Mucosa of descending colon (tissue), 3 donors: ENCODE measurements around the gene KIF17. TPM values are rescaled to one million over a fixed set of nuclear protein-coding genes. Genes with fewer than 3 reads are reported as not detected.

Experiments used
- ATAC-seq: fragments of 200-7000 bp; cut with Tn5 transposase; one replicate; pipeline ENCODE4 v1.9.1; 2020; ENCODE audit warnings: mild to moderate bottlenecking, moderate library complexity
- DNase-seq, 3 donors: peaks; one replicate each; pipeline ENCODE4 v3.0.0-alpha.2; 2020
- H3K36me3 ChIP-seq: fragments of 200-600 bp; one replicate; pipeline ENCODE4 v1.8.0; 2021; ENCODE audit warnings: low read depth, mild to moderate bottlenecking
- H3K4me1 ChIP-seq: fragments of 200-600 bp; one replicate; pipeline ENCODE4 v1.8.0; 2021; ENCODE audit warnings: low read depth, mild to moderate bottlenecking
- H3K4me3 ChIP-seq: fragments of 200-600 bp; one replicate; pipeline ENCODE4 v1.8.0; 2021; ENCODE audit warnings: mild to moderate bottlenecking
- H3K9me3 ChIP-seq: fragments of 200-600 bp; one replicate; pipeline ENCODE4 v1.8.0; 2021; ENCODE audit warnings: mild to moderate bottlenecking
- intact Hi-C, 2 donors: fragments of 100-400 bp; cut with DNase I in 1 of 2; cut with micrococcal nuclease in 1 of 2; formaldehyde crosslinking; loops; one replicate each; pipeline versions ENCODE4 v1.11.0 to v1.11.1; 2022; cut with DNase I, micrococcal nuclease
- total RNA-seq, 3 donors: library from RNA; stranded (reverse); fragmentation: NEBNext Ultra II Directional in 2 of 3; extraction: Animal tissue kit (Norgen Biotek cat#: 25700) in 2 of 3; gene quantifications; one replicate each; pipeline versions ENCODE4 v1.2.1 to v1.2.4, GENCODE V29; 2021 to 2023
- TF ChIP-seq, protein P1 (sequence below): fragments of 200-600 bp; IDR thresholded peaks from one replicate; pipeline ENCODE4 v1.8.0; 2022; ENCODE audit warnings: antibody characterized with exemption, mild to moderate bottlenecking
- donor health status: DM: no; HTN: no; CAD: no; lungs with moderate emphysema.
- donor health status: DM: no; HTN: no; CAD: no.
- donor health status: DM: no; HTN: yes; CAD: no.

The KIF17 gene
- total RNA-seq, 3 donors from 2014 or later: 0.20 to 0.63 (median 0.53) TPM

DNA sequence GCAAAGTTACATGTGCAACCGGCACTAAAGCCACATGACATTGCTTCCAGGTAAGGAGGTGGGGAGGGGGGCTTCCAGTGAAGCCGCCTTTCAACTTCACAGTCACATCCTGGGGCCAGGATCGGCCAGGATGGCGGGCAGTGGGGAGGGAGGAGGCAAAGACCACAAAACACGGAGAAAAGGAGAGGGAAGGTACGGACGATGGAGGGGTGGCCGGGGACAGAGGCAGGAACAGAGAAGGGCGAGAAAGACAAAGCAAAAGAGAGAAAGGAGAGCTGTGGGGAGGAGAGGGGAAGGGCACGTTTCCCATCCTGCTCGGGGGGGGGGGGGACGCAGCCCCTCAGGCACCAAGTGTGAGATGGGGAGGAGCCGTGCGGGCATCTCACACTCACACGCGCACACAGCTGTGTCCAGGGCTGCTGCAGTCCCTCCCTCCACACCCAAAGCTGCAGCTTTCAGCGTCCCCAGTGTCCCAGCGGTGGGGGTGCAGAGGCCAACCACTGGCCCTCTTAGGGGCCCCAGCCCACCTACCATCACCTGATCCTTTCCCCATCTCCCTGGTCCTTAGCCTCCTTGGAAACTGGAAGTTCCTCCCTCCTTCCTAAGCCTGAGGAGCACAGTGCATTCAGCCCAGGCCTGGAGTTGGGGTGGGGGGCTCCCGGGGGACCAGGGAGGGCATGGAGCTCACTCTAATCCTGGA is 12.3 kb upstream of the KIF17 start:
- ATAC-seq: no peak
- TF ChIP-seq, protein P1, sequence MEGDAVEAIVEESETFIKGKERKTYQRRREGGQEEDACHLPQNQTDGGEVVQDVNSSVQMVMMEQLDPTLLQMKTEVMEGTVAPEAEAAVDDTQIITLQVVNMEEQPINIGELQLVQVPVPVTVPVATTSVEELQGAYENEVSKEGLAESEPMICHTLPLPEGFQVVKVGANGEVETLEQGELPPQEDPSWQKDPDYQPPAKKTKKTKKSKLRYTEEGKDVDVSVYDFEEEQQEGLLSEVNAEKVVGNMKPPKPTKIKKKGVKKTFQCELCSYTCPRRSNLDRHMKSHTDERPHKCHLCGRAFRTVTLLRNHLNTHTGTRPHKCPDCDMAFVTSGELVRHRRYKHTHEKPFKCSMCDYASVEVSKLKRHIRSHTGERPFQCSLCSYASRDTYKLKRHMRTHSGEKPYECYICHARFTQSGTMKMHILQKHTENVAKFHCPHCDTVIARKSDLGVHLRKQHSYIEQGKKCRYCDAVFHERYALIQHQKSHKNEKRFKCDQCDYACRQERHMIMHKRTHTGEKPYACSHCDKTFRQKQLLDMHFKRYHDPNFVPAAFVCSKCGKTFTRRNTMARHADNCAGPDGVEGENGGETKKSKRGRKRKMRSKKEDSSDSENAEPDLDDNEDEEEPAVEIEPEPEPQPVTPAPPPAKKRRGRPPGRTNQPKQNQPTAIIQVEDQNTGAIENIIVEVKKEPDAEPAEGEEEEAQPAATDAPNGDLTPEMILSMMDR: no peak
- H3K36me3 ChIP-seq: no peaks in the 10 kb centered on the region
- no peak for DNase-seq
- no peak overlapping the region for H3K4me3 ChIP-seq
- peaks cover 23% of the 10 kb centered on the region for H3K4me1 ChIP-seq
- intact Hi-C loops: no loop called here
- H3K9me3 ChIP-seq: no peaks in the 10 kb centered on the region

GRCh38 chr1:20729155-20729931 is 11.5 kb upstream of the KIF17 start:
- Histone ChIP-seq H3K4me3 (no peak overlapping the region), H3K9me3 (no peaks in the 10 kb centered on the region), H3K36me3 (no peaks in the 10 kb centered on the region), H3K4me1 (peaks cover 23% of the 10 kb centered on the region)
- DNase-seq (no peak), ATAC-seq (no peak)
- TF ChIP-seq, protein P1: no peak
- intact Hi-C loops: no loop called here

GRCh38 chr1:20728371-20729154 is 10.8 kb upstream of the KIF17 start:
- TF ChIP-seq, protein P1: no peak
- H3K9me3 ChIP-seq: no peaks in the 10 kb centered on the region
- no peaks in the 10 kb centered on the region for H3K36me3 ChIP-seq
- H3K4me3 ChIP-seq: no peak overlapping the region
- ATAC-seq: no peak
- DNase-seq: no peak
- intact Hi-C loops: no loop called here
- H3K4me1 ChIP-seq: peaks cover 19% of the 10 kb centered on the region

- Histone ChIP-seq H3K9me3 (no peaks in the 10 kb centered on the region), H3K36me3 (no peaks in the 10 kb centered on the region), H3K4me3 (no peak overlapping the region), H3K4me1 (peaks cover 13% of the 10 kb centered on the region)
- intact Hi-C loops: no loop called here
- DNase-seq (no peak), ATAC-seq (no peak)
- TF ChIP-seq, protein P1: no peak
Observed at GRCh38 chr1:20727746-20728316, 10.0 kb upstream of the KIF17 start.

GRCh38 chr1:20726932-20727745 is 9.3 kb upstream of the KIF17 start:
- TF ChIP-seq, protein P1: no peak
- Histone ChIP-seq H3K4me1 (peaks cover 6% of the 10 kb centered on the region), H3K9me3 (no peaks in the 10 kb centered on the region), H3K36me3 (no peaks in the 10 kb centered on the region), H3K4me3 (no peak overlapping the region)
- ATAC-seq: no peak
- no peak for DNase-seq
- intact Hi-C loops: no loop called here
